NCI-H2171 (cell line): ENCODE results near the gene FLT1.

Experiments used
- DNase-seq: peaks from one replicate; lab custom pipeline; 2025; lab: John Stamatoyannopoulos, UW

The FLT1 gene, protein sequence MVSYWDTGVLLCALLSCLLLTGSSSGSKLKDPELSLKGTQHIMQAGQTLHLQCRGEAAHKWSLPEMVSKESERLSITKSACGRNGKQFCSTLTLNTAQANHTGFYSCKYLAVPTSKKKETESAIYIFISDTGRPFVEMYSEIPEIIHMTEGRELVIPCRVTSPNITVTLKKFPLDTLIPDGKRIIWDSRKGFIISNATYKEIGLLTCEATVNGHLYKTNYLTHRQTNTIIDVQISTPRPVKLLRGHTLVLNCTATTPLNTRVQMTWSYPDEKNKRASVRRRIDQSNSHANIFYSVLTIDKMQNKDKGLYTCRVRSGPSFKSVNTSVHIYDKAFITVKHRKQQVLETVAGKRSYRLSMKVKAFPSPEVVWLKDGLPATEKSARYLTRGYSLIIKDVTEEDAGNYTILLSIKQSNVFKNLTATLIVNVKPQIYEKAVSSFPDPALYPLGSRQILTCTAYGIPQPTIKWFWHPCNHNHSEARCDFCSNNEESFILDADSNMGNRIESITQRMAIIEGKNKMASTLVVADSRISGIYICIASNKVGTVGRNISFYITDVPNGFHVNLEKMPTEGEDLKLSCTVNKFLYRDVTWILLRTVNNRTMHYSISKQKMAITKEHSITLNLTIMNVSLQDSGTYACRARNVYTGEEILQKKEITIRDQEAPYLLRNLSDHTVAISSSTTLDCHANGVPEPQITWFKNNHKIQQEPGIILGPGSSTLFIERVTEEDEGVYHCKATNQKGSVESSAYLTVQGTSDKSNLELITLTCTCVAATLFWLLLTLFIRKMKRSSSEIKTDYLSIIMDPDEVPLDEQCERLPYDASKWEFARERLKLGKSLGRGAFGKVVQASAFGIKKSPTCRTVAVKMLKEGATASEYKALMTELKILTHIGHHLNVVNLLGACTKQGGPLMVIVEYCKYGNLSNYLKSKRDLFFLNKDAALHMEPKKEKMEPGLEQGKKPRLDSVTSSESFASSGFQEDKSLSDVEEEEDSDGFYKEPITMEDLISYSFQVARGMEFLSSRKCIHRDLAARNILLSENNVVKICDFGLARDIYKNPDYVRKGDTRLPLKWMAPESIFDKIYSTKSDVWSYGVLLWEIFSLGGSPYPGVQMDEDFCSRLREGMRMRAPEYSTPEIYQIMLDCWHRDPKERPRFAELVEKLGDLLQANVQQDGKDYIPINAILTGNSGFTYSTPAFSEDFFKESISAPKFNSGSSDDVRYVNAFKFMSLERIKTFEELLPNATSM (N-terminal part only)

GRCh38 chr13:28494778-28495537, at the start of gene FLT1:
FLT1 (minus strand) TSS chr13:28495128; CDS start chr13:28494843, 285 bp downstream.
- no peak for DNase-seq

GRCh38 chr13:28544026-28544425, 49.1 kb upstream of the FLT1 start:
- DNase-seq, result no peak

- DNase-seq, result no peak
Observed at GRCh38 chr13:28542804-28543203, 47.9 kb upstream of the FLT1 start.

DNA sequence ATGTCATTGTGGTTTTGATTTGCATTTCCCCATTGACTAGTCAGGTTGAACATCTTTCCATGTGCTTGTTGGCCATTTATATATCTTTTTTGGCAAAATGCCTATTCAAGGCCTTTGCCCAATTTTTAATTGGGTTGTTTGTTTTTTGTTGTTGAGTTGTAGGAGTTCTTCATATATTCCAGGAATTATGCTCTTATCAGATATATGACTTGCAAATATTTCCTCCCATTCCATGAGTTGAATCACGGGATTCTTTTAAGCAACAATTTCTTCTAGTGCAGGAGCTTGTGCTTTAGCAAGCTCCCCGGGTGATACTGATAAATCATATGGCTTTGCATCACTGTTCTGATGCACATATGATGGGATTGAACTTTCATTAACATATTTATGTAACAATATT, 47.0 kb upstream of the FLT1 start:
- DNase-seq, result no peak

DNA sequence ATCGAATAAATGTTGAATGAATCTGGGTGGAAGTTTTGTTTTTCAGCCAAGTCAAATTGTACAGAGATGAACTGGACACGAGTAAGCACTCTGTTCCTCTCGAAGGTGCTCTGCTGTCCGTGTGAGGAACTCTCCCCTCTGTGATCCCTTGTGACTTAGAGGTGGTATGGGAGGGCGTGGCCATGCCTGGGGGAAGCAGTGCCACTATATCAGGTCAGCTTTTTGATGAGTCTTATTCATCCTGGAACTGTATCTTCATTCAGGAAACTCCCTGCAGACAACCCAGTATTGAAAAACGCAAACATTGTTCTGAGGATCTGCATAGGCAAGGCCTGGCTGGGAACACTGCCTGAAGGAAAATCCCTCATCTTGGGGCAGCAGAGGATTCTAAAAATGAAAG, 45.7 kb upstream of the FLT1 start:
- no peak for DNase-seq

DNA sequence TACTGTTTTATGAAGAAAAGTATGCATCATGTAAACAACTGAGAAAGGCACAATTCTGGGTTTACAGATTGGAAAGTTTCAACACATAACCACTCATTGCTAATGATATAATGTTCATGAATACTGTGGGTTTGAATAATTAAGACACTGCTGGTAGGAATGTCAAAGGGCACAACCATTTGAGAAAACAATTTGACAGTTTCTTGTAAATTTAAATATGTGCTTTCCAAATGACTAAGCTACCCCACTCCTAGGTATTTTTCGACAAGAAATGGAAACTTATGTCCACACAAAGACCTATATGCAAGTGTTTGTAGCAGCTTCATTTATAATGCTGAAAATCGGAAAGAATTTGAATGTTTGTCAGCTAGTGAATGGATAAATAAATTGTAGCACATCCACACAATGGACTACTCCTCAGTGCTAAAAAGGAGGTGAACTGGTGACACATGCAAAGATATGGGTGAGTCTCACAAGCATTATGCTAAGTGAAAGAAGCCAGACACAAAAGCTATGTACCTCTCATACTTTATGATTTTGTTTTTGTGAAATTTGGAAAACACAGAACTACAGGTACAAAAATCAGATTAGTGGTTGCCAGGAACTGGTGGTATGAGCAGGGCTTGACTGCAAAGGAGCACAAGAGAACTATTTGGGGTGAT, 44.8 kb upstream of the FLT1 start:
- DNase-seq, result no peak

DNA sequence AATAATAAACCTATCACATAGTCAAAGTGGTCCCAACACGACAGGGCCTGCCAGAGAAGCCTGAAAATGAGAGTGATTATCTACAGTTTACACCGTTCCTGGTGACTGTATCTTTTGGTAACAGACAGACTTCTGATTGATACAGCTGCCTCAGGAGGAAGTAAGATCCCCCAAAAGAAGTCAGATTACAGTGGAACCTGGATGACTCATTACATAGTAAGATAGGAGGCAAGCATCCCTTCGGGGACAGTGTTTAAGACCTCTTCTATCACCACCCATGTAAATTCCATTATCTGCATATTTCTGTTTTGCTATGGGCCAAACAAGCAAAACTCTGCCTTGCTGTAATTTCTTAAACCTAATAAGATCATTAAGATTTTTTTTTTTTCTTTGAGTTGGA, 44.0 kb upstream of the FLT1 start:
- DNase-seq, result no peak

GRCh38 chr13:28537171-28537570, 42.2 kb upstream of the FLT1 start:
- DNase-seq, result no peak

GRCh38 chr13:28536371-28536770, 41.4 kb upstream of the FLT1 start:
- DNase-seq, result no peak

DNA sequence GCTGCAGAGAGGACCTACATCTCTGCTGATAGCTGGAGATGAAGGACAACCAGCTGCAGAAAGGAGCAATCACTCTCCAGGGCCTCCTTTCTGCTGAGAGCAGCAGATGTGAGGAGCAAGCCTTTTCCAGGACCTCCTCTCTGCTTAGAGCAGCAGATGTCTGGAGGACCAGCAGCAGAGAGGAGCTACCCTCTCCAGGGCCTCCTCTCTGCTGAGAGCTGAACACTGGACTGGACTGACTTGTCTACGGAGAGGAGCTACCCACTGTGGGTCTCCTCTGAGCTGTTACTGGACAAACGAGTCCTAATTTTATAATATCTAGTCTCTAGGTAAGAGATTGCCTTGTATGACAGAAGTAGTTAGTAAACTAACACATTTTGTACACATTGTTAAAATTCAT, 40.8 kb upstream of the FLT1 start:
- DNase-seq, result no peak

DNA sequence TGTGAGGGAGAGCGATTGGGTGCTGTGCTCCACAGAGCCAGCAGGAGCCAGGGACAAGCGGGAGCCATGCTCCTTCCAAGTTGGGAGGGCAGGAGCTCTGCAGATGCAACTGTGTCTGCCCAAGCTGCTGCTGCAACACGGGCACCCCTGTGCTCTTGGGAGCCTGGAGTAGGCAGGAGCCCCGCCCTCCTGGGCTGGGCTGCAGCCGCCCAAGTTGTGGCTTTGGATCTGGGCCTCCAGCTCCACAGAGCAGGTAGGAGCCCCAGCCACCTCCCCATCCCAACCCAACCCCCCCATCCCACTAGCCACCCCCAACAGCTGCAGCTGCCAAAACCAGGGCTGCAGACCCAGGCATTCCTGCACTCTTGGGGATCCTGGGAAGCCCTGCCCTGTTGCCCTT, 39.9 kb upstream of the FLT1 start:
- DNase-seq, result no peak

DNA sequence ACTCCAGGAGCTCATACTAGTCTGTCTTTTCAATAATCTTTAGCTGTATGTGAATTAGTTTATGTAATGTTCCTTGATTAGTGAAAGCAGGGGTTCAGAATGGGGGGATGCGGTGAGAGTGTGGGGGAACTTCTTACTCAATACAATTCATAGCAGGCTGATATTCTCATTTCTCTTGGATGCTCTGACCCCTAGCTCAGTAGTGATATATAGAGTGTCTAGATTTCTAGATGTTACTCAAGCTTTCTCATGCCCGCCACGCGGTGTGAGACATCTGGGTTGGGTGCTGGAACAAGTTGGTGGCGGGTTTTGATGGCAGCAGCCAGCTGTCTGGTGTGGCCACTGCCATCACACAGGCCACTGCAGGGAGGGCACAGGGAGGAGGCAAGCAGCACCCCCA, 39.3 kb upstream of the FLT1 start:
- no peak for DNase-seq

DNA sequence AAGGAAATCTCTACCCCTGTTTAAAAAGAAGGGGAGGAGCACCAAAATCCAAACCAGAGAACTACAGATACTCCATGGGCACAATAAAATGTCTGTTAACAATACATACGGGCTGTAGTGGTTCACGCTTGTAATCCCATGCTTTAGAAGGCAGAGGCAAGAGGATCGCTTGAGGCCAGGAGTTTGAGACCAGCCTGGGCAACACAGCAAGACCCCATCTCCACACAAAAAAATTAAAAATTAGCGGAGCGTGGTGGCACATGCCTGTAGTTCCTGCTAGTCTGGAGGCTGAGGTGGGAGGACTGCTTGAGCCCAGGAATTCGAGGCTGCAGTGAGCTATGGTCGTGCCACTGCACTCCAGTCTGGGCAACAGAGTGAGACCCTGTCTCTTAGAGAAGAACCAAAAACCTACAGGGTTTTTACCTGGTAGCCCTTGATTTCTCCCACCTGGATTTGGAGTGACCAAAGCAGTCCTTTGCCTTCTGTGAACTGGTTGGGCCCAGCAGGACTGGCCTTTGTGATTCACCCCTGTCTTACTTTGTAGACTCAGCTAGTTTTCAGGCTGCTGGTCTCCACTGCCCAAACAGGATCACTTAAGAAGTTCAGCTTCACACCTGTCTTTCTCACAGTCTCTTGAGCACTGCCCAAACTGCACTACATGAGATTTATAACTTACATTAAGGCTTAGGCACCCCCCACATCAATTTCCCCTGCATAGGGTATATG, 38.7 kb upstream of the FLT1 start:
- no peak for DNase-seq

GRCh38 chr13:28533125-28533436, 38.2 kb upstream of the FLT1 start:
- no peak for DNase-seq

- no peak for DNase-seq
Observed at GRCh38 chr13:28532388-28533124, 37.6 kb upstream of the FLT1 start.

- no peak for DNase-seq
Observed at GRCh38 chr13:28531845-28532387, 37.0 kb upstream of the FLT1 start.

DNA sequence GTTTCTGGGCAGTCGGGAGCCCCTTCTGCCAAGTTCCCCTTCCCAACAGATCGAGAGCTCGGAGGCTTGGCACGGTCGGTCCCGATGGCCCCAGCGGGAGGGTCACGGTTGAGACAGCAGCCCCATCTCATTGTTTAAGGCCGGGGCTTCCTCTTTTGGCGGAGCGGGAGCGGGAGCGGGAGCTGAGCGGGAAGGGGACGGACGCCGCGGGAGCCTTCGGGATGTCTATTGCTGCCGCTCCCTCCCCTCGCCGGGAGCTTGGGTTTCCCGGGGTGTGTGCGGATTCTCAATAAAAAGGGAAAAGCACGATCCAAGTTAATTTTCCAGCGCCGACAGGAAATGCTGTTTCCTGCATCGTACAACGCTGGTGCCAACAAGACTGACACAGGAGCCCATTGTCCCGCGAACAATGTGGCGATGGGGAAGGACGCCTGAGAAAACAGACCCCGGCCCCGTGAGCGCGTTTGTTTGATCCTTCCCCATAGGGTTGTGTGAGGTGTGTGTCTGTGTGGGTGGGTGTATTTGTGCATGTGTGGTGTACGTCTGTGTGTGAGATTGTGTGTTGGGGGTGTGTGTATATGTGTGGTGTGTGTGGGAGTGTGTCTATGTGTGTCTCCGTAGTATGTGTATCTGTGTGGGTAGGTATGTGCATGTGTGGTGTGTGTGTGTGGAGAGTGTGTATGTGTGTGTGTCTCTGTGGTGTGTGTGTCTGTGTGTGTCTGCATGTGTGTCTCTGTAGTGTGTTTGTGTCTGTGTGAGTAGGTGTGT, 36.3 kb upstream of the FLT1 start:
- no peak for DNase-seq

- DNase-seq, result no peak
Observed at GRCh38 chr13:28530729-28531076, 35.8 kb upstream of the FLT1 start.

DNA sequence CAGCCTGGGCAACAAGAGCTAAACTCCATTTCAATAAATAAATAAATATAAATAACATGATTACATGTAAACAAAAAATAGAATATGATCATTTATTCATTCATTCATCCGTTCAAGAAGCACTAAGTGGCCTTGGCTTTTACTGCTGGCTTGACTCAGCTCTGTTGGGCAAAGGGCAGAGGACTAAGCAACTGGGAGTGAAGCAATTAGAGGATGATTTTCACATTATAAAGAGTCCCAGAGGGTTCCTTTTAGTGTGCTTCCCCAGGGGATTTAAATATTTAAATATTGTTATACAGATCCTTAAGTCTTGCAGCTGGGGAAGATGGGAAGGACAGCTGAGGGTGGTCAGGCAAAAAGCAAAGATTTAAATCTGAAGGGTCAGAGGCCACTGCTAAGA, 34.9 kb upstream of the FLT1 start:
- DNase-seq, result no peak
